ENCODE measurements around the gene APRT.
"Not testable (repeated sequence)": the region's sequence is repeated elsewhere in the genome, so short reads cannot be mapped to it uniquely, and the experiment has no call there.

APRT gene

GRCh38 chr16:88772871-88773811 lies 38.6 kb downstream of the APRT start:
- no peak for DNase-seq (ENCODE audit: low spot score)

DNA sequence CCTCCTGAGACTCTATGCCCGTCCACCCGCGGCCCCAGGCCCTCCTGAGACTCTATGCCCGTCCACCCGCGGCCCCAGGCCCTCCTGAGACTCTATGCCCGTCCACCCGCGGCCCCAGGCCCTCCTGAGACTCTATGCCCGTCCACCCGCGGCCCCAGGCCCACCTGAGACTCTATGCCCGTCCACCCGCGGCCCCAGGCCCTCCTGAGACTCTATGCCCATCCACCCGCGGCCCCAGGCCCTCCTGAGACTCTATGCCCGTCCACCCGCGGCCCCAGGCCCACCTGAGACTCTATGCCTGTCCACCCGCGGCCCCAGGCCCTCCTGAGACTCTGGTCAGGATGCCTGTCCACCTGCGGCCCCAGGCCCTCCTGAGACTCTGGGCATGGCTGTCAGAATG lies 39.9 kb downstream of the APRT start:
- not testable (repeated sequence) for DNase-seq (ENCODE audit: low spot score)

DNA sequence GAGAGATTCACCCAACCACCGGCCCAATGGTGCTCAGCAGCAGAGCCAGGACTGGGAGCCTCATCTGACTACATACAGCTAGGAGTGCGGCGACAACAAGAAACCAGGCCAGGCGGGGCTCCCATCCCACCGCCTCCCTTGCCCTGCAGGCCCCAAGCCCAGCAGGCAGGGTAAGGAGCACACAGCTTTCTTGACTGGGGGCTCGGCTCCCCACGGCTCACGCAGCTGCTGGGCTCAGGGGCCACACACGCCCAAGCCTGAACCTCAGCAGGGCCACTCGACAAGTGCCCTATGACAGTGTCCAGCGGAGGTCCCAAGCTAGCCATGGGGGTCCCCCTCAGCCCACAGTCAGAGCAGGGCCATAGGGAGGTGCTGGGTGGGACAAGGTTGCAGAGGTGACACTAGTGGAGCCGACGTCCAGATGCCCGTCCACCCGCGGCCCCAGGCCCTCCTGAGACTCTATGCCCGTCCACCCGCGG lies 40.4 kb downstream of the APRT start:
- no peak for DNase-seq (ENCODE audit: low spot score)

DNA sequence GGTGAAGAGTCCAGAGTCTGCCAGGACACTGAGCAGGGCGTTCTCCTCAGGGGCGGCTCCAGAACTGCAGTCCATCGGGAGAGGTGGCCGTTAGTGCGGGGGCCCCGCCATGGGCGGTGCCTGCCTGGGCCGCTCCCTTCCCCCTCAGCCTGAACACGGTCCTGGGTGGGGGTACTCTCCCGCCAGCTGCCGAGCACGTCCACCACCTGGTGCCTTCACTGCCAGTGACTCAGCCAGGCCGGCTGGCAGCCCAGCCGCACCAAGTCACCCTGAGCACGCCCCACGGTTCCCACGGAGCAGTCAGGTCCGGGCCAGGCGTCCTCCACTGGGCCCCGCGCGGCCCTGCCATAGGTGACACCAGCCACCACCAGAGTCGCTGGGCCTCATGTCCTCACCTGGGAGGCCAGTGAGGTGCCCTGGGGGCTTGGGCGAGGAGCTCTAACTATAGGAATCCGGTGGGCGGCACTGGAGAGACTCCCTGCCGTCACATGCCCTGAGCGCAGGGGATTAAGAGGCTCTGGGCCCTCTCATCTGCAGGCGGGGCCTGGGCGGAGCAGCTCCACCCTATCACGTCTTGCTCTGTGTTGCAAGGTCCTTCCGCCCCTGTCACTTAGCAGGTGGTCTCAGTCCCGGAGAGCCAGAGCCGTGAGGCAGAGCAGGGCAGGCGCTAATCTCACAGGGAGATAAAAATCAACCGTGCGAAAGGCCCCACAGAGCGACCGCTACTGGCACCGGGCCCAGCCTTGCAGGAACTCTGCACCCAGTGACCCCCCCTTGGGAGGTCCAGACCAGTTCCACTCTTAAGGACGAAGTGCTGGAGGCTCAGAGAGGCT lies 41.1 kb downstream of the APRT start:
- peak; percentile 94 for DNase-seq (ENCODE audit: low spot score)

GRCh38 chr16:88769617-88770460 lies 41.9 kb downstream of the APRT start:
- peak; percentile 90 for DNase-seq (ENCODE audit: low spot score)

DNA sequence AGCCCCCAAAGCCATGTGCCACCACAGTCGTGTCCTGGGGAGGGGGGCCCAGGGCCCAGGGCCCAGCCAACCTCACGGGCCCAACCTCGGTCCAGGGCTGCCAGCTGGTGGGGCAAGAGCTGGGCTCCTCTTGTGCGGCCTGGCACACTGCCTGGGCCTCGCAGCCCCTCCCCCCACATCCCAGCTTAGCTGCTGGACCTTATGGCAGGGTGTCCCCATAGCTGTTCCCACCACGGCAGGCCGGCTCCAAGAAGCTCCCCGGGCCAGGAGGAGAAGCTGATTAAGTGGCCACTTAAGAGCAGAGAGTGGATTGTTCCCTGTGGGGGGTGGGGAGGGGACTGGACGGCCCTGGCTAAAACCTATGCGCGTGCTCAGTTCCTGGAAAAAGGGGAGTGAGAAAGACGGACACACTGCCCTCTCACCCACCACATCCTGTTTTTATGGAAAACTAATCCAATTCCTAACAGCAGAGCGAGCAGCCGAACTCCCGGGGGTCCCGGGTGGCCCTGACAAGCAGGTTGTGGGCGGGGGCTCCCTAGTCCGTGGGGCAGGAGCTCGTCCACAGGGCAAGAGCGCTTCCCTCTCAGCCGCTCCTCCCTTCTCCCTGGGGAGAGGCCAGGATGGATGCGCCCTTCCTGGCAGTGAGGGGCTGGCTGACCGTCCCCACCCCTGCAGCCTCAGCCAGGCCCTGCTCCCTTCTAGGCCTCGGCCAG lies 43.5 kb downstream of the APRT start:
- no peak for DNase-seq (ENCODE audit: low spot score)

DNA sequence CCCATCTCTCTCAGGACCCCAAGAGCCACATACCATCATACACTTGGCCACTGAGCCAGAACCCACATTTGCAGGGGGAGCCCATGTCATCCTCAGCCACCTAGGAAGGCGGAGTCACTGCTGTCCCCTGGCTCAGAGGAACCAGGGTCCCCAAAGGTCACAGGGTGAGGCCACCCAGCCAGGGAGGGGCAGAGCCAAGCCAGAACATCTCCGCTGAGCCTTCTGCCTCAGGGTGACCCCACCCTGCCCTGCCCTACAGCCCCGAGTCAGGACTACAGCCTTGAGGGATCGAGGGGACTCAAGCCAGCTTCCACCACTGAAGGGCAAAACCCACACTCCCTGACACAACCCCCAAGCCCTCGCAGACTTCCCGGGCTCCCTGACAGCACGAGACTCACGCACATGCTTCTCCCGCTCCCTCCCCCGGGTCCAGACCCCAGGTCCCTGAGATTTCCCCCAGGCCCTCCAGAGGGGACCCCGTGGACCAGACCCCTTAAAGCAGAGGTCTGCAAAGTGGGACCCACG lies 44.1 kb downstream of the APRT start:
- no peak for DNase-seq (ENCODE audit: low spot score)

- no peak for DNase-seq (ENCODE audit: low spot score)
Measured at GRCh38 chr16:88766975-88767374, 44.8 kb downstream of the APRT start.

GRCh38 chr16:88764913-88765349 lies 46.8 kb downstream of the APRT start:
- DNase-seq (ENCODE audit: low spot score), result no peak

- no peak for DNase-seq (ENCODE audit: low spot score)
Measured at GRCh38 chr16:88764080-88764479, 47.6 kb downstream of the APRT start.

DNA sequence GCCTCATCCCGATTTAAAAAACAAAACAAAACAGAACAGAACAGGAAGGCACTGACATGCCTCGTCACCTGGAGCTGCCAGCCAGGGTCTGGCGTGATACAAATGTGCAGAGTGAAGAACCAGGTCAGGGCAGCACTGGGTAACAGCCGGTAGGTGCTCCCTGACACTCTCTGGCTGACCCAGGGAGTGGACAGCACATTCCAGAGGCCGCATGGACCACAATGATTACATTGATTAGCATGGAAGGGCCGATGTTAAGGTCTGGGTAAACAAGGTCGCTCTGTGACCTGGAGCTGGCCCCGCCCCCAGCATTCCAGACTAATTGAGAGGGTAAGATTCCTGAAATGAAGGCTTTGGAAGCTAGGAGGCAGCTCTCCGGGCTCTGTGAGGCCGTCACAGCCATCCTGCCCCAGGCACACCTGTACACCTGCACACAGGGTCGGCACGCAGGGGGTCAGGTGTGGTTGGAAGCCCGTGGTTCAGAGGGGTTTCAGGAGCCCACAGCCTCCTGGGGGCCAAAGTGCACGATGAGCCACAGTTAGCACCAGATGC lies 48.1 kb downstream of the APRT start:
- no peak for DNase-seq (ENCODE audit: low spot score)

DNA sequence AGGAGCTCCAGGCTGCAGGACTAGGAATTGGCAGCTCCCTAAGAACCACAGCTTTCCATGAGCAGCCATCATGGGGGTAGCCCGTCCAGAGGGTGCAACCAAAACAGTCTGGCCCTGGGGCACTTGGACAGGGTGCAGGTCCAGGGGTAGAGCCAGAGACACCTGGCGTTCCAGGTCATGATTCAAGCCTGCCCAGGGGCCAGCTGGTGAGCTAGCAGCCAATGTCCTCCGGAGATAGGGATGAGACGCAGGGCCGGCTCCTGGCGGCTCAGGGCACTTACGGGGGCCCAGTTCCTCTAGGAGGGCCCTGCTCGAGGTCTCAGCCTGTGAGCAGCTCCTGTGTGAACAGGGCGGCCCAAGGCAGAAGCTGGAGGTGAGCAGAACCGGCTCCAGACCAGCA lies 48.8 kb downstream of the APRT start:
- no peak for DNase-seq (ENCODE audit: low spot score)

- no peak for DNase-seq (ENCODE audit: low spot score)
Measured at GRCh38 chr16:88762258-88762870, 49.4 kb downstream of the APRT start.

- DNase-seq (ENCODE audit: low spot score), result no peak
Measured at GRCh38 chr16:88761830-88762229, 49.9 kb downstream of the APRT start.

GRCh38 chr16:88761143-88761534 lies 50.6 kb downstream of the APRT start:
- no peak for DNase-seq (ENCODE audit: low spot score)

DNA sequence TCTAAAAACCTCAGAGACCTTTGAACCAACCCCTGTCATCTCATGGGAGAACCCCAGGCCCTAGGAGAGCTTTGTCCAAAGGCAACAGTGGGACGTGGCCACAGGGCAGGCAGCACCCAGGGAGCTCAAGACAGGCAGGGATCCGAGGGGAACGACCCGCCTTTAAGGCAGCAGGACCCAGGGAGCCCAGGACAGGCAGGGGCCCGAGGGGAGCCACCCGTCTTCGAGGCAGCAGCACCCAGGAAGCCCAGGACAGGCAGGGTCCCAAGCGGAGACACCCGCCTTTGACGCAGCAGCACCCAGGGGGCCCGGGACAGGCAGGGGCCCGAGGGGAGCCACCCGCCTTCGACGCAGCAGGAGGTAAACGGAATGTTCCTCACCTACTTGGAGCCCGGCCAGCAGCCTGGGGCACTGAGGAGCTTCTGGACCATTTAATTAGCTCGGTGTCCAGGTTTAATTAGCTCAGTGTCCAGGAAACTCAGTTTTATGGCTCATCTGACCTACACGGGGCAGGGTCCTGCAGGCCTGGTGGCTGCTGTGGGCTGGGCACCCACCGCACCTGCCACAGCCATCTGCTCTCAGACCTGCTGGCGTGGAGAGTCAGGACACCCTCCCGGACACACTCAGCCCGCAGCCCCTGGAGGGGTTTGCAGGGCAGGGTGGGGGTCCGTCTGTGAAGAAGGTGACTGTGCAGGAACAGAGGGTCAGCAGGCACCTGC lies 51.1 kb downstream of the APRT start:
- DNase-seq (ENCODE audit: low spot score), result no peak

GRCh38 chr16:88759976-88760350 lies 51.8 kb downstream of the APRT start:
- no peak for DNase-seq (ENCODE audit: low spot score)
